ENCODE measurements around the gene PLA2G4B.

PLA2G4B gene

DNA sequence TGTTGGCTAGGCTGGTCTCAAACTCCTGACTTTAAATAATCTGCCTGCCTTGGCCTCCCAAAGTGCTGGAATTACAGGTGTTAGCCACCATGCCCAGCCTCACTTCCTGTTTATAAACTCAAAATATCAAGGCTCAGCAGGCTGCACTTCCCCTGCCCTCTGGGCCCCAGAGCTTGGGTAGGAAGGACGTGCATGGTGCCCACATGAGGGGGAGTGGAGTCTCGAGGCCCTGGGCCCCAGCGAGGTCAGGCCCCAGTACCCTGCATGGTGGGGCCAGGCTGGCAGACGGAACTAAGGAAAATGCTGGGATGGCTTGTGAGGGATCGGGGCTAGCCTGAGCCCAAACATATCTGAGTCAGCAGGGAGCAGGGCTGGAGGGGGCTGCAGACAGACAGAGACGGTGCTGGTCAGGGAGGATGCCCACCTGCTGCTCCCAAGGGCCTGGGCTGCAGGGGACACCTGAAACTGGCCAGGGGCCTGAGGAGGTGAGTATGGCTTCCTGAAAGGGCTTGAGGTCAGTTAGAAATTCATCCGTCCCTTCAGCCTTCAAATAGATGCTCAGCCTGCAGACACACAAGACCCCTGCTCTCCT is 50.1 kb downstream of the PLA2G4B start:
- DNase-seq (ENCODE audit: low spot score) = no peak

- DNase-seq (ENCODE audit: low spot score) = no peak
Measured at GRCh38 chr15:41890050-41890690, 51.5 kb downstream of the PLA2G4B start.

GRCh38 chr15:41891226-41891625 is 52.6 kb downstream of the PLA2G4B start:
- no peak for DNase-seq (ENCODE audit: low spot score)

GRCh38 chr15:41891946-41892345 is 53.3 kb downstream of the PLA2G4B start:
- DNase-seq (ENCODE audit: low spot score) = no peak

DNA sequence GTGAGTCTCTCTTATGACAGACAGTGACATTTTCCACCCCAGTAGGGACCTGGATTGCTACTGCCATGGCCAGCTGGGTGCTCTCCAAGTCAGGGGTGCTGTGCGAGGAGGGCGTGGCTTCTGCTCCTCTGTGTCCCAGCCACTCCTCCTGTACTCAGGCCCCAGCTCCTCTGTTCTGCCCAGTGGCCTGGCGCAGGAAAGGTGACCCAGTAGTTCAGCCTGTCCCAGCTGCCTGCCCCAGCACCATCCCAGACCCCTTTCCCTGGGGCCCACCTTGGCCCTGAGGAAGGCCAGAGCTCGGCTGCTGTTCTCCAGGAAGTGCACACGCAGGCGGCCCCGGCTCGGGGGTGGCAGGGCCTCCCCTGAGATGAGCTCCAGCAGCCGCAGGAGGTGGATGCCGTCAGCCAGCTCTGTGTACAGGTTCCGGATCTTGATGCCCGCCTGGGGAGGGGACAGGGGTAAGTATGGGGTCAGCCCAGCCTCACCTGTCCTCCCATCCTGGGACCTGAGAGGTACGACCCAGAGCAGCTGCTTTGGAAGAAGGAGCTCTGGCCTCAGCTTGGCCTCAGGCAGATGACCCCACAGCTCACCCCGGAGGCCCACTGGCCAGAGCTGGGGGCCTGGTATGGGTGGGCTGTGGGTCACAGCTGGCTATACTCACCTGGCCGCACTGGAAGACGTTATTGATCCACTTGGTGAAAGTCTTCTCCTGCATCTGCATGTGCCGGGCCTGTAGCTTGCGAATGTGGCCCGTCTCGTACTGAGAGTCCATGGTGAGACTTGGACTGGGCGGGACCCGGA is 54.2 kb downstream of the PLA2G4B start:
- no peak for DNase-seq (ENCODE audit: low spot score)

- DNase-seq (ENCODE audit: low spot score) = no peak
Measured at GRCh38 chr15:41893422-41894250, 55.0 kb downstream of the PLA2G4B start, which contains the start of gene SPTBN5. Gene SPTBN5 (minus strand): TSS chr15:41894053. CDS start chr15:41893497, 556 bp downstream.

DNA sequence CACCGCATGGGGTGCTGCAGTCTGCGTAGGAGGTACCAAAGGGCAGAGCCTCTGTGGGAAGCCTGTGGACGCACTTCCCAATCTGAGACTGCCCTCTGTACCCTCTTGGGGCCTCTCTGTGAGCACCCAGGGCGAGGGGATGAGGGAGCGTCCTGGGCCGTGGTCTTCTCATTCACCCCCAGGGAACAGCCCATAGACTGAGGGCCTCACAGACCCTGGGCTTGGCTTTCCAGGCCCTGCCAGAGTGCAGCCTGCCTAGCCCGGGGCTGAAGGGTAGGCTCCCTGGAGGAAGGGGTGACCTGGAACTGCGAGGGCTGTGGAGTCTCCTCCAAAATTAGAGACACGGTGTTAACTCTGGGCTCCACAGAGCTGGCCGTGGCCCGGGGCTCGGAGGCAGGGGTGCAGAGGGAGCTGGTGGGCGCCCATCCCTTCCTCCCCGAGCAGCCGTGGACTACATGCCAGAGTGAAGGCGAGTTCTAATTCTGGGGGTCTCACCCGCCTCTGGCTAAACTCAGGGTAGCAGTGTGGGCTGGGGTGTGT is 55.7 kb downstream of the PLA2G4B start:
- no peak for DNase-seq (ENCODE audit: low spot score)

- no peak for DNase-seq (ENCODE audit: low spot score)
Measured at GRCh38 chr15:41894791-41895463, 56.3 kb downstream of the PLA2G4B start.

GRCh38 chr15:41895491-41895890 is 56.8 kb downstream of the PLA2G4B start:
- DNase-seq (ENCODE audit: low spot score) = no peak

GRCh38 chr15:41895957-41896356 is 57.3 kb downstream of the PLA2G4B start:
- DNase-seq (ENCODE audit: low spot score) = no peak

- no peak for DNase-seq (ENCODE audit: low spot score)
Measured at GRCh38 chr15:41896566-41896965, 57.9 kb downstream of the PLA2G4B start.

GRCh38 chr15:41897363-41897799 is 58.7 kb downstream of the PLA2G4B start:
- DNase-seq (ENCODE audit: low spot score) = no peak

Measured in globus pallidus (tissue), 1 donor.